H7 (cell line): ENCODE results near the gene CXorf66. TPM values are rescaled to one million over a fixed set of nuclear protein-coding genes. Genes with fewer than 3 reads are reported as not detected.
A peak's percentile ranks its signal among the peaks of the same experiment; 100 is the strongest.
"Not testable (repeated sequence)": the region's sequence is repeated elsewhere in the genome, so short reads cannot be mapped to it uniquely, and the experiment has no call there.

Experiments used
- DNase-seq: peaks from one replicate; pipeline ENCODE4 v3.0.0; 2012
- H3K27me3 ChIP-seq: 2 replicates; pipeline ENCODE4 v1.6.0; 2011; ENCODE audit warnings: mild to moderate bottlenecking, low read length; ENCODE audit not compliant: control insufficient read depth, insufficient read depth
- H3K36me3 ChIP-seq: replicated peaks from 2 replicates; pipeline ENCODE4 v1.5.1; 2011; ENCODE audit warnings: low read length; ENCODE audit not compliant: control insufficient read depth, insufficient read depth
- H3K4me3 ChIP-seq: 2 replicates; pipeline ENCODE4 v1.5.1; 2011; ENCODE audit warnings: low read depth, mild to moderate bottlenecking, control low read depth, low read length, moderate library complexity; ENCODE audit not compliant: insufficient read depth
- total RNA-seq: library from RNA; depleted of rRNA; stranded (reverse); fragments of >200 nt; shearing (Covaris generic); gene quantifications from 2 replicates; pipeline ENCODE4 v1.2.3, GENCODE V29; 2014; rRNA removed

Gene CXorf66, protein sequence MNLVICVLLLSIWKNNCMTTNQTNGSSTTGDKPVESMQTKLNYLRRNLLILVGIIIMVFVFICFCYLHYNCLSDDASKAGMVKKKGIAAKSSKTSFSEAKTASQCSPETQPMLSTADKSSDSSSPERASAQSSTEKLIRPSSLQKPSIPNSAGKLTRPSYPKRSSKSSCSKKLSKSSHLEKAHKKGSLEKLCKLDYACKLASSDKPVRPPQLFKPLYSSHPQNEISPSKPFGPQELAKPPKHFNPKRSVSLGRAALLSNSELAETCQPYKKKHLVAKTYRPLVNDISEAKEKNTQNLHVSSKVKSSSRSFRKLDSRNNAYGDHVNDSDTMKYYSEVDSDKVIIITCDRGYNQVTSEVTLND
- not detected in 2 replicates for total RNA-seq

DNA sequence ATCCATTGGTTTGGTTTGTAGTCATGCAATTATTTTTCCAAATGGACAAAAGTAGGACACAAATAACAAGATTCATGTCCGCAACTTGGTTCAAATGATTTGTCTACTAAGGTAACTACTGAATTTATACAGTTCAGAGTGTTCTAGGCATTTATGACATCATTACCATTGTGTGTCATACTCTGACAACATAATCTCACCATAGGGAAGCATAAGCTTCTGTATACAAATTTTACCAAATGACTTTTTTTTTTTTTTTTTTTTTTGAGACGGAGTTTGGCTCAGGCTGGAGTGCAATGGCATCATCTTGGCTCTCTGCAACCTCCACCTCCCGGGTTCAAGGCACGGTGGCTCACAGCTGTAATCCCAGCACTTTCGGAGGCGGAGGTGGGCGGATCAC lies at the start of gene CXorf66:
Gene CXorf66 (minus strand): TSS at position 101 of the 400 bp plus-strand sequence. CDS start 25 bp downstream, at position 76.
- Histone ChIP-seq H3K4me3 (no peak within 1 kb of the TSS), H3K36me3 (no peaks in the 10 kb centered on the region), H3K27me3 (no peaks in the 10 kb centered on the region)
- DNase-seq: no peak

DNA sequence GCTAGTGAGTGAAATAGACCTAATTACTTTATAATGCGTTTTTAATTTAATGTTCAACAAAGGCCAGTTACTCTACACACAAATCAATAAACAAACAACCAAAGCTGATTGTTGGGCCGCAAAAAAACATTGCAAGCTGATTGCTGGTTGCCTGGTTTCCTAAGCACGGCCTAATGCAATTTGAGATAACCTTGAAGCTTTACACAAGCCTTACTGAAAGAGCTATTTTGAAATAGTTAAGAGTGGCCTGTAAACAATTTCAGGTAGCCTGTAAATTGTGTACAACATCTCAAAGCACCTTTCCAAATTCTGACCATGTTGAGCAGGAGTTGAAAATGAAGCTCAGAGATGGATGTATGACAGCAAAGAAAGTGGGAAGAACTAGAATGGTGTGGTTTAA lies 17.5 kb upstream of the CXorf66 start:
- no peaks in the 10 kb centered on the region for H3K36me3 ChIP-seq
- no peak overlapping the region for H3K4me3 ChIP-seq
- H3K27me3 ChIP-seq: no peaks in the 10 kb centered on the region
- no peak for DNase-seq

DNA sequence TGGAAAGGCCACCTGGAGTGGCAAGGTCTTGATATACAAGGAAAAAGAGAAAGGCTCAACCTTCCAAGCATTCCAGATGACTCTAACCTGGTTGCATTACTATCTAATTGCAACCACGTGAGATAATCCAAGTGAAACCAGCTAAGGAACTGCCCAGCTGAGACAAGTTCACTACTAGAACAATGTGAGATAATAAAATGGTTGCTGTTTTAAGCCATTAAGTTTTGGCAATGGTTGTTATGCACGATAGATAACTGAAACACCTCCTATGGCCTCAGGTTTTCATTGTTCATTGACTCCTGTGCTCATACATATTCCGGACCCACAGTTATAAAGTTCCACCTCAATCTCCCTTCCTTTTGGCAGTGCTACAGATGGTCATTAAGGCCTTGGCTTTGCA lies 9.2 kb upstream of the CXorf66 start:
- DNase-seq: no peak
- H3K27me3 ChIP-seq: no peaks in the 10 kb centered on the region; the same call in 1 of the 2 replicates
- H3K36me3 ChIP-seq: no peaks in the 10 kb centered on the region
- H3K4me3 ChIP-seq: no peak overlapping the region

DNA sequence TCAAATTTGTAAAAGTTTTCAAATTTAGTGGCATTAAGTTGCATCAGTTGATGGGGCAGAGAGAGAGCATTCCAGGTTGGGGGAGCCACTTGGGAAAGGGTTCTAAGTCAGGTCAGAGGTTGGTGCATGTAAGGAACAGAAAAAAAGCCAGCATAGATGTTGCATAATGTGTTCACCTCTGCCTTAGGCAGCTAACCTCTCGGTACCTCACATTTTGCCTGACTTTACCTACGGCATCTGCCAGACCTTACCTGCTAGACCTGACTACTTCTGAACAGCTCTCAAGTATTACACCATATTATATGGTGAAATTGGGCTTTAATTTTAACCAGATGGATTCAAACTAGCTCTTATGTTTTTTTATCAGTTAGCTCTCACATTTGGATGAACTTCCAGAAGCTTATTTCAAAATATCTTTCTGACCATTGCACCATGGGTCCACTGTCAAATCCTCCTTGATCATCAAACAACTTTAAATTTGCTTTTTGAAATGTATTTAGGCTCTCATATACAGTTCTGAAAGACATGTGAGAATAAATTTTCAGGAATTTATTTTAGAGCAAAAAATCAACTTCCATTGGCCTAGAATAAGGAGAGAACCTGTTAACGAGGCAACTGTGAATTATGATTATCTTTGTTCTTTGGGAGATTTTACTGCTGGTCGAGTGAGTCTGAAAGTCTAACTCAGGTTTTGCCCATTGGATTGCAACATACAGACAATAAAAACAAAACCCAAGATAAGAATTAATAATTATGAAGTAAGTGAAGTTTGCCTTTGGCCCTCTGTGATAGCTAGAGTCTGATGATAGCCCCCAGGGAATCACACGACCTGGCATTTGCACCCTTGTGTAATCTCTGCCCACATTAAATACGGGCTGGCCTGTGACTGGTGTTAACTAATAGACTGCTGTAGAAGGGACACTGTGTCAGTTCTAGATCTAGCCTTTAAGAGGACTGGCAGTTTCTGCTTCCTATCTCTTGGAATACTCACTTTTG lies 7.6 kb upstream of the CXorf66 start:
- DNase-seq: no peak
- no peaks in the 10 kb centered on the region for H3K36me3 ChIP-seq
- H3K27me3 ChIP-seq: no peaks in the 10 kb centered on the region; the same call in 1 of the 2 replicates
- no peak overlapping the region for H3K4me3 ChIP-seq

DNA sequence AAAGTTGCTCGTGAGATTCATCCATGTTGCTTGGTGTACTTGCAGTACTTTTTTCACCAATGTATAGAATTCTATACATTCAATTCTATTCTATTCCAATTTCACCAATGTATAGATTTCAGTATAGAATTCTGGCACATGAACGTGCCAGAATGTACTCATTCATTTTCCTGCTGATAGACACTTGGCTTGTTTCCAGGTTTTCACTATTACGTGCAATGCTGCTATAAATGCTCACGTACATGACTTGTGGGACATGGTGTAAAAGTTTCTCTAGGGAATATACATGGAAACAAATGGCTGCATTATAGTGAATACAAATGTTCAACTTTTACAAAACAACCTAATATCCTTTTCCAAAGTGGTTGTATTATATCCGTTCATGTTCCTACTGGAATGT lies 6.8 kb upstream of the CXorf66 start:
- H3K36me3 ChIP-seq: no peaks in the 10 kb centered on the region
- no peak for DNase-seq
- no peaks in the 10 kb centered on the region; the same call in 1 of the 2 replicates for H3K27me3 ChIP-seq
- H3K4me3 ChIP-seq: no peak overlapping the region

DNA sequence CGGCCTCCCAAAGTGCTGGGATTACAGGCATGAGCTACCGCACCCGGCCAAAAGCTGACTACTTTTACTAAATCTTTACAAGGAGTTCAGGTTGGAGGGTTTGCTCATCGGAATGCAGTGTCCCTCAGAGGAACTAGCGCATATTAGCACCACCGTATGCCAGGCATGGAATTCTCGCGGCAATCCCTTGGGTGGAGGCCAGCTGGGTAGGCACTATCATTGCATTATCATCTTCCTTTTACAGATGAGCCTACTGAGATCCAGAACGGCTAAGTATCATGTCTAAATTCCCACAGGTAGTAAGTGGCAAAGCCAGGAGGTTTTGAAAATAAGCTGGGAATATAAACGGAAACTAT lies 6.1 kb upstream of the CXorf66 start:
- Histone ChIP-seq H3K27me3 (no peaks in the 10 kb centered on the region; the same call in 1 of the 2 replicates), H3K36me3 (no peaks in the 10 kb centered on the region), H3K4me3 (peak overlapping the region; percentile 15)
- DNase-seq: no peak

DNA sequence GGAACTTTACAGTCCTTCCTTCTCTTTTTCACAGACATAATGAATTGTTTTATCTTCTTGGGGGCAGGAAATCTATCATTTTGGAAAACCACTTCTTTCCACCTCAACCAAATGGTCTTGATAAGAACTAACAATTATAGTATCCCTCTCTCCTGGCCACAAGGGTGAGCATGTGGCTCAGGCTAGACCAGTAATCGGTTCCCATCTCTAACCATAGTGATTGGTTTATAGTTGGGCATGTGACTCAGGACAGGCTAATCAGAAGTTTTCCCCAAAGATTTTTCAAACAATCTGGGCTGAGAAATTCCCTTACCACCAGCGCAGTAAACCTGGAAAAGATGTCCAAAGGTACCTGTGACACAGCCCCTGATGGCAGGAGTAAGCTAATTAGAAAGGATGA lies 4.0 kb upstream of the CXorf66 start:
- no peak for DNase-seq
- H3K4me3 ChIP-seq: no peak overlapping the region

DNA sequence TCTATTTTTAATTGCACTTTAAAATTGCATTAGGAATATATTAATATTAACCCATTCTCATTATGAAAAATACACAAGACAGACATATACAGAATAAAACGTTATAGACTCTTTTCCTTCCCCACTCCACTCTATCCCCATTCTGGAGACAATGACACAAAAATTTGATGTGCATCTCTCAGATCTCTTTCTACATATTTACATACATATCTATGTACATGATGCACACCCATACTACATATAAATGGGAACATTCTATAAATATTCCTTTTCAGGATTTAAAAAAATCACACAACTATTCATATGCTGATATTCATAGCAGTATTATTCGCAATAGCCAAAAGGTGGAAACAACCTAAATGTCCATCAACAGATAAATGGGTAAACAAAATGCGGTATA lies 2.4 kb upstream of the CXorf66 start:
- no peaks in the 10 kb centered on the region; the same call in 1 of the 2 replicates for H3K27me3 ChIP-seq
- H3K36me3 ChIP-seq: no peaks in the 10 kb centered on the region
- no peak for DNase-seq
- no peak overlapping the region for H3K4me3 ChIP-seq

More for the DNA sequence above, 4.0 kb upstream of the CXorf66 start:
- Histone ChIP-seq H3K27me3 (no peaks in the 10 kb centered on the region; the same call in 1 of the 2 replicates), H3K36me3 (no peaks in the 10 kb centered on the region)

DNA sequence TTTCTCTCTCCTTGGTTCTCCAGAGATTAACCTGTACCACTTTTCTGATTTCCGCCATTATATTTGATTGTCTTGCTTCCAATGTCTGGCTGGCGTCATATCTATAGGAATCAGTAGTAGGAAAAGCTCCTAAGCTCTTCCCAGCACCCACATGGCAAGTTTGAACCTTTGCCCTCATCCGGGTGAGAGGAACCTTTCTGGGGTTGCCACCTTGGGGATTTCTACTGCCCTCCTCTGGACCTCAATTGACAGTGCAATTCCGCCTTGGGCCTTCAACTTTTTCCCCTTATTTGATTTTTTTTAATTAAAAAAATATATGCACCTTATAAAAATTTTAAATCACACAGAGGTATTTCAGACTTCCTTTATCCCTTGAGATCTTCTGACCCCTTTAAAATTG lies 2.0 kb upstream of the CXorf66 start:
- Histone ChIP-seq H3K4me3 (no peak overlapping the region), H3K36me3 (no peaks in the 10 kb centered on the region), H3K27me3 (no peaks in the 10 kb centered on the region; the same call in 1 of the 2 replicates)
- peak; percentile 57 for DNase-seq

DNA sequence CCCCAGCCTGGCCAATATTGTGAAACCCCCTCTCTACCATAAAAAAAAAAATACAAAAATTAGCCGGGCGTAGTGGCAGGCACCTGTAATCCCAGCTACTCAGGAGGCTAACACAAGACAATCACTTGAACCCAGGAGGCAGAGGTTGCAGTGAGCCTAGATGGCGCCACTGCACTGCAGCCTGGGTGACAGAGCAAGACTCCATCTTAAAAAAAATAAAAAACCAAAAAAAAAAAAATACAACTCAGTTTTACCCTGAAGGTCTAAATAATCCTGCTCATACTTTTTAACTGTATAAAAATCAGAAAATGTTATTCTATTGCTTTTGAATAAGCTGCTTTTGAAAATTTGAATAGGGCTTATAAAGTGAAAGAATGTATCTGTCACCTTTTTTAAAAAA lies 838 bp upstream of the CXorf66 start:
- H3K27me3 ChIP-seq, H3K4me3 ChIP-seq, H3K36me3 ChIP-seq, DNase-seq: not testable (repeated sequence)

DNA sequence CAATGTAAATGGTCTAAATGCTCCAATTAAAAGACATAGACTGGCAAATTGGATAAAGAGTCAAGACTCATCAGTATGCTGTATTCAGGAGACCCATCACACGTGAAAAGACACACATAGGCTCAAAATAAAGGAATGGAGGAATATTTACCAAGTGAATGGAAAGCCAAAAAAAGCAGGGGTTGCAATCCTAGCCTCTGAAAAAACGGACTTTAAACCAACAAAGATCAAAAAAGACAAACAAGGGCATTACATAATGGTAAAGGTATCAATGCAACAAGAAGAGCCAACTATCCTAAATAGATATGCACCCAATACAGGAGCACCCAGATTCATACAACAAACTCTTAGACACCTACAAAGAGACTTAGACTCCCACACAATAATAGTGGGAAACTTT lies 4.2 kb downstream of the CXorf66 start:
- not testable (repeated sequence) for DNase-seq, H3K27me3 ChIP-seq, H3K4me3 ChIP-seq, H3K36me3 ChIP-seq

DNA sequence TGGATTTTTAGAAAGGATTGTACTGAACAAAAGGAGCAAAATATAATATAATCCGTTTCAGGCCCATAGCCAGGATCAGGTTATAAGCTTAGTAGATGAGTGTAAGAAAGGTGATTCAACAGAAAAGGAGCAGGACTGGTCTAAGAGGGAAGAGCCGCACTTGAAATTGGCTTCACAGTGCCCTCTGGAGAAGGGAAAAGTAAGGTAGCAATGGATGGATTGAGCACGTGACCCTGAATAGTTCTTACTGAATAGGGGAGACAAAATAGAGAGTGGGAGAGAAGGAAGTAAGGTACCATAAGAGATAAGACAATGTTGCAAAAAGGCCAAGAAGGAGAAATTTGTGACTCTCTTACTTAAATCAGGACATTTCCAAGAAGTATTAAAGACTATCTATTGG lies 15.6 kb downstream of the CXorf66 start:
- DNase-seq: peak; percentile 45
- Histone ChIP-seq H3K4me3 (no peak overlapping the region), H3K27me3 (no peaks in the 10 kb centered on the region), H3K36me3 (no peaks in the 10 kb centered on the region)

DNA sequence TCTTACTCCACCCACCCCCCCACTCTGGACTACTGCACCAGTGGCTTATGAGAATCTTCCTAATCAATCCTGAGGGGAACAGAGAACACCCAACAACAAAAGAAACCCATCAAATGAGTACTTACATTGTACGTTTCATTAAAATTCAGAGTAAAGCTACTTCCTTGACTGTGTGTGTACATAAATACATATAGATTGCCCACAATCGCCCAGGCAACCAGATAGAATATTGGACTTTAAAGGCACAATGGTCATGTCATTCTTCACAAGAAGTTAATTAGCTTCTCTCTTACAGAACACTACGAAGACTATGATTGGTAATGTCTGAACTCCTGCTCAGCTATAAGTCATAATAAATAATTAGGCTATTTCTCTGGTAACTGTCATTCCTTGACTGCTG lies 20.2 kb downstream of the CXorf66 start:
- no peak overlapping the region for H3K4me3 ChIP-seq
- no peaks in the 10 kb centered on the region for H3K36me3 ChIP-seq
- DNase-seq: no peak
- H3K27me3 ChIP-seq: no peaks in the 10 kb centered on the region

DNA sequence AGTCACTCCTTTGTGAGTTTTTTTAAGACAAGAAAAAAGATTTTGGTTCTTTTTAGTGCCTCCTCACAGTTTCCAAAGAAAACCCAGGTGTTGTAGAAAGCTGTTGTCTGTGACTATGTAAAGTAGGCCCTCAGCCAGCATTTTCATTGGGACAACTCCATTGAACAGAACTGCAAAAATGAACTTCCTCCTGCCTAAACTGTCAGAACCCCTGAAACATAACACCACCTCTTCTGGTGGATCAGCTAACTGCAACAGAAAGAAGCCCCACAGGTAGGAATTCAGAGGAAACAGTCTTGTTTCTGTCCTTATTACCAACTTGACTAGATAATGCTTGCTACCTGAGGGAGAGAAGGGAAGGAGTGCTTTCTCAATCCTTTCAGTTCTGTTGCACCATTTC lies 29.1 kb downstream of the CXorf66 start:
- Histone ChIP-seq H3K36me3 (no peaks in the 10 kb centered on the region), H3K27me3 (peaks cover 2% of the 10 kb centered on the region; the same call in 1 of the 2 replicates), H3K4me3 (no peak overlapping the region)
- peak; percentile 39 for DNase-seq

DNA sequence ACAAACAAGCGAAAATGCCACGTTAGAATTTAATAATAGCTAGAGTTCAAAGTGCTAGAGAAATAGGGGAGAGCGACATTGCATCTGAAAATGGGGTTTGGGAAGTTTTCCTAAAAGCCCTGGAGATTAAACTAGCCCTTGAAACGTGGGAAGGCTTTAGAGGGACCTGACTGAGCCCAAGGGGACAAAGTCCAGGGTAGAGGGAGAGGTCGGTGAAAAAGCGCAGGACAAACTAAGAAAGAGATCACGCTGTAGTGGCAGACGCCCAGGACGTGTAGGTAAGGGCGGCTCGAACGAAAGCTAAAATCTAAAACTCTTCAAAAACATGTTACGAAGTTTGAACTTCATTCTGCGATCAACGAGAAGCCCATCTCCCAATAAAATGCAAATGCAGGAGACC lies 31.4 kb downstream of the CXorf66 start:
- DNase-seq: no peak
- H3K27me3 ChIP-seq: peaks cover 4% of the 10 kb centered on the region; the same call in 1 of the 2 replicates
- H3K36me3 ChIP-seq: no peaks in the 10 kb centered on the region
- peak overlapping the region; percentile 93 for H3K4me3 ChIP-seq
